ENCODE measurements around the gene ADGRB3.
"Not testable (repeated sequence)": the region's sequence is repeated elsewhere in the genome, so short reads cannot be mapped to it uniquely, and the experiment has no call there.

Gene ADGRB3

GRCh38 chr6:69284176-69284730, 649.2 kb downstream of the ADGRB3 start:
- no peak for DNase-seq

DNA sequence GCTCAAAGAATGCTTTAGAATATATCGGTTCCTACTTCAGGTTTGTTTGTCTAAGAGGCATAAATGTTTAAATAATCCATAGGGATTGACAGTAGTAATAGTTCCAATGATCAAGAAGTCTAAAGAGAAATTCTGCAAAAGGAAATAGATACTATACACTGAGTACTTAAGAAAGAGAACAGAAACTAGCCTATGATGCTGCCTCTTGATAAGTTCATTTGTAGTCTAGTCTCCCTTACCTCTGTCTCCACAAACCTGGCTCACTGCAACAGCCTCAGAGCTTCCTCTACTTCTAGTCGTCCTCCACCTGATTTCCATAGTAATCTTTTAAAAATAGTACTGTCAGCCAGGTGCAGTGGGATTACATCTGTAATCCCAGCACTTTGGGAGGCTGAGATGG, 650.0 kb downstream of the ADGRB3 start:
- no peak for DNase-seq

DNA sequence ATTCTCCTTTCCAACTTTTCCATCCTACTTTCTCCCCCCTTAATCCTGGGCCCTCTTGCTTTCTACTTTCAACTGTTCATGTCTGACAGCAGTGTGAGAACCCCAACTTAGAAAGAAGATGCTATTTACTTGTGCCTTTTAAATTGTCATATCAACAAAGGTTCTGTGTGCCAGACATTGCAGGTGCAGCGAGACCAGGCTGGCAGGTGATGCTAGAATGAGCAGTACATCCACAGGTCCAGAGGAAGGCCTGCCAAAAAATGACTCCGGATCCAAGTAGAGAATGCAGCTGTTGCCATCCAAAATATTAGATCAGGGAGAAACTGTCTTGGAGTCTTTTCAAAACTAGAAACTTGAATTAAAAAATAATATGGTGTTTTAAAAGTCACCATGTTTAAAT, 651.2 kb downstream of the ADGRB3 start:
- DNase-seq, result peak in 1 of 2 experiments; percentile 71

GRCh38 chr6:69288198-69288597, 653.1 kb downstream of the ADGRB3 start:
- DNase-seq, result not testable (repeated sequence)

- DNase-seq, result no peak
Measured at GRCh38 chr6:69289689-69290495, 654.8 kb downstream of the ADGRB3 start.

GRCh38 chr6:69293471-69293870, 658.4 kb downstream of the ADGRB3 start:
- DNase-seq, result no peak

GRCh38 chr6:69294407-69294806, 659.3 kb downstream of the ADGRB3 start:
- no peak for DNase-seq

DNA sequence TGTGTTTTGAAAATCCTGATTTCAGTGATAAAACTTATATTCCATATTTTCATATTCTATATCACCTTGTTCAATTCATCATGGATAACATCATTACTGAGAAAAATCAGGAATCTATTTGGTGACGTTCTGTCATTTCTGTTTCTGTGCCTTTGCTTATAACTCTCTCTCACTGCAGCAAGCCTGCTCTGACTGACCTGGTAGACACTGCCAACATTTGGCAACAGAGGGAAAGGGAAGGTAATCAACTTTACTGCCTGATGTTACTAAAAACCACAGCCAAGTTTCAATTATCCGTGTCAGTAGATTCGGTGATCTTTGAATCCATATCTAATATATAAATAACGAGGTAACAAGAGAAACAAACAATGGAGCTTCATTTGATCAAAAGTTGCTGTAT, 659.8 kb downstream of the ADGRB3 start:
- DNase-seq, result no peak

- DNase-seq, result no peak
Measured at GRCh38 chr6:69303382-69303781, 668.3 kb downstream of the ADGRB3 start.

- no peak for DNase-seq
Measured at GRCh38 chr6:69305456-69305855, 670.4 kb downstream of the ADGRB3 start.

GRCh38 chr6:69308584-69308983, 673.5 kb downstream of the ADGRB3 start:
- DNase-seq, result no peak

GRCh38 chr6:69311888-69312287, 676.8 kb downstream of the ADGRB3 start:
- no peak for DNase-seq

GRCh38 chr6:69314001-69314400, 678.9 kb downstream of the ADGRB3 start:
- DNase-seq, result no peak

DNA sequence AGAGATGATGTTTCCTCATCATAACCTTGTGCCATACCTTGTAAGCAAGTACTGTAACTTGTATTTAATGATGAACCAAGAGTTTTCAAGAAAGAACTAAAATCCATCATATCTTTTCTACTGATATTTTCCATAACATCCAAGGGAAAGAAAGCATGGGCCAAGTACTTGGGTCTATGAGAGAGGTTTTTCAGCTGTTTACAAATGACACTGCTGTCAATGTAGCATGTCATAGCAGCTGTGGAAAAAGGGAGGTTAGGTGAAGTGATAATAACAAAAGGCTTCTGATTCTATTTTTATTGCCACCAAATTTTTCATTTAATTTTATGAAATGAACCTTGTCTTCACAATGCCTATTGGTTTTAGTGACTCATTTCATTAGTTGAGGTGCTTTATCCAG, 679.4 kb downstream of the ADGRB3 start:
- no peak for DNase-seq

DNA sequence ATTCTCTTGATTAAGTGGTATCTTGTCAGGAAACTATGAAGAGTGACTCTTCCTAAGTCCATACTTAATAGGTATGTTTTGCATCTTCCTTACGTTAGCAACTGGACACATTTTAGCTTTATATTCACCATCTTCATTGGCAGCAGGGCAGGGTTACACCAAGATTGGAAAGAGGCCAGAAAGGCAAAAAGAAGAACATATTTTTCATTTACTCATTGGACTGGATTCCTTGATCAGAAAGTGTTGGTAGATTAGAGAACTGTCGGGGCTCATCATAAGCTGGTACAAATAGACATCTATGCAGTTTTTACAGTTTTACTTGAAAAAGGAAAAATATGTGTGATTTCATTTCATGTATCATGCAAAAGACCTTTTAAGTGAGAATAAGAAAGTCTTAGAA, 696.8 kb downstream of the ADGRB3 start:
- DNase-seq, result no peak

GRCh38 chr6:69337311-69337710, 702.2 kb downstream of the ADGRB3 start:
- no peak for DNase-seq

DNA sequence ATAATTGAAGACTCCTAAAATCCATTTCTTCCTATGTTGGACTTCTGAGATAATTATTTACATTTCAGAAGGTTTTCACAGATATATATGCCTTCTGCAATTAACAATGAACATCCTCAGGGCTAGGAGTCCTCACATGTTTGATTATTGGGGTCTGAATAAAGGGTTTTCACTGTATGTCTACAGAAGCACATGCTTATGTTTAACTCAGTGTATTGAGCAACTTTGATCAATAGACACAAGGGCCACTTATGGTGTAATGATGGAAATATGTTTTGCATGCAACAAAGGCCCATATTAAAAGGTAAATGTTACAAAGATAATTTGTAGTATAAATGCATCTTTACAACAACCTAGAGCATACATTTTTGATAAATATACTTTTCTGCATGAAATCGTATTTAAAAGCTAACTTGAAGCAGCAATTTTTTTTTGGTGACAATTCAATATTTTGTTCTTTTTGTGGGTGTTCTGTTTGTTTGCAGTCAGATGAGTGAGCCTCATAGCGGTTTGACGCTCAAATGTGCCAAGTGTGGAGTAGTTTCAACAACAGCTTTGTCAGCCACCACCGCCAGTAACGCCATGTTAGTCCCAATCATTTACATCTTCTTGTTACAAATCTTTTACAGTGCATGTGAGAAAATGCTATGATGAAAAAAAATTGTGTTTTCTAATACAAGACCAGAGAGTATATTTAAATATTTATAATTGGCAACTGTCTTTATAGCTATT, 703.5 kb downstream of the ADGRB3 start:
- no peak for DNase-seq

DNA sequence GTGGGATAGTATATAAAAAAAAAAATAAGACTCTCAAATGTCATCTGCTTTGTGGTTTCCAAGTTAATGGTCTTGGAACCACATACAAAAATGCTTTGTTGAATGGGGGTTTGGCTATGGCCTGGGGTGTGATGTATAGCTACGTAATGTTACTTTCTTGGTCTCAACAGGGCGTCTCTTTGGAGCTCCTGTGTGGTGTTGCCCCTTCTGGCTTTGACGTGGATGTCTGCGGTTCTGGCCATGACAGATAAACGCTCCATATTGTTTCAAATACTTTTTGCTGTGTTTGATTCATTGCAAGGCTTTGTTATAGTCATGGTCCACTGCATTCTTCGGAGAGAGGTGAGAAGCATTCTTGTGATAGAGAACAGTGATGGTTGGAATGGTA, 704.1 kb downstream of the ADGRB3 start:
- DNase-seq, result no peak

DNA sequence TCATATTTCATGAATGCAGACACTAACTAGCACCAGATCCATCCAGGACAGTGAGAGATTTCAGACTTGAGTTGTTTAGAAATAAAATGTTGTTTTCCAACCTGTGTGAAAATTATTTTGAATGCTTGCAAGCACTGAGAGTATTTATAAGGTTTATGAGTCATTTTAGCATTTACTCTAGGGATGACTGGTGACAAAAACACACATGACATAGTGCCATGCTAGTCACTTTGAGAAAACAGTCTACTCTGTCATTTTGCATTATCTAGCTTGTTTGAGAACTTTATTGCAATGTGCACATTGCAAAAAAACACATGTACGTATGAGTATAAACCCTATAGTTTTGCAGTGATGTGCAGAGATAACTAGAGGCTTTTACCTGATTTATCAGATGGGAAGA, 705.1 kb downstream of the ADGRB3 start:
- DNase-seq, result no peak

- no peak for DNase-seq
Measured at GRCh38 chr6:69343851-69344250, 708.8 kb downstream of the ADGRB3 start.

GRCh38 chr6:69349771-69350170, 714.7 kb downstream of the ADGRB3 start:
- no peak for DNase-seq

DNA sequence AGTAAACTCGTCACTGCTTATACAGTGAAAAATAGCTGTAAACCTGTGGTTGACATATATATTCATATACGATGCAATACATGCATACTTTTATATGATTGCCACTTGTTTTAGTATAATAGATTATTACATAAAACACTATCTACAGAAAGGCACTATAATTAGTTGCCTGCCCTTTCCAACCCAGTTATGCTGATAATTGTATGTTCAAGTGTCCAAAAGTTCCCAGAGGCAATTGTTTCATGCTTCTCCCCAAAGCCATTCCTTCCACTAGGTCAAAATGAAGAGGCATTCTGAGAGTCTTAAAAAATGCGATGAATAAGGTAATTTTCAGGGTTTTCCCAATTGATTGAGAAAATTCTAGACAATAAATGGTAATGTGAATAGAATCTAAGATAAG, 727.1 kb downstream of the ADGRB3 start:
- no peak for DNase-seq

DNA sequence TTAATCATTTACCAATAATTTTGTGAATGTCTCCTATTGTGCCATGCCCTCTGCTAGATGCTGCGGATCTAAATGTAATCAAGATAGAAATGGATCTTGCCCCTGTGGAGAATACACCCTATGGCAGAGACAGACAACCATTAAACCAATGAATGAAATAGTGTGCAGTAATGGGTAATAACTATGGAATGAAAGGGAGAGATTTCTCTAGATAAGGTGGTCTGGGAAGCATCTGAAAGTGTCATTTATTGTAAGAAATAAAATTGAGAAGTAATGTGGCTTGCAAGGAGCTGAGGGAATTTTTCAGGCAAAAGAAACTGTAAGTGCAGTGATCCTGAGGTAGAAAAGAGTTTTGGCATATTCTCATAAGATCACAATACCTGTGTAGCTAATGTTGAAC, 731.7 kb downstream of the ADGRB3 start:
- no peak for DNase-seq

GRCh38 chr6:69368613-69369012, 733.5 kb downstream of the ADGRB3 start:
- no peak for DNase-seq
